Measurements from ENCODE around the gene ALG9.

GRCh38 chr11:111886844-111887243, 15.5 kb upstream of the ALG9 start:
- no peak for TF ChIP-seq CTCF (IDR thresholded peaks at IDR 0.05; ENCODE audit: extremely low read depth in 1 of 2, insufficient read depth in 1 of 2, low read depth in 1 of 2, low read length in 2 of 2)
- TF ChIP-seq EZH2 (IDR thresholded peaks at IDR 0.05; ENCODE audit: borderline replicate concordance, low read depth, low read length, severe bottlenecking) = no peak
- no peak for TF ChIP-seq POLR2AphosphoS5 (IDR thresholded peaks at IDR 0.05; ENCODE audit: insufficient read depth, low read depth, low read length)
- TF ChIP-seq, protein P1, sequence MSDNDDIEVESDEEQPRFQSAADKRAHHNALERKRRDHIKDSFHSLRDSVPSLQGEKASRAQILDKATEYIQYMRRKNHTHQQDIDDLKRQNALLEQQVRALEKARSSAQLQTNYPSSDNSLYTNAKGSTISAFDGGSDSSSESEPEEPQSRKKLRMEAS (IDR thresholded peaks at IDR 0.05; ENCODE audit: insufficient read depth, insufficient read length) = no peak

Data from endothelial cell of umbilical vein (primary cell).